ENCODE results near the gene PGD.
A peak's percentile ranks its signal among the peaks of the same experiment; 100 is the strongest.
"Not testable (repeated sequence)": the region's sequence is repeated elsewhere in the genome, so short reads cannot be mapped to it uniquely, and the experiment has no call there.

Gene PGD

GRCh38 chr1:10398278-10398733, 558 bp upstream of the PGD start:
- no peak for FAIRE-seq

GRCh38 chr1:10399444-10399941, 629 bp downstream of the PGD start:
- DNase-seq (ENCODE audit: insufficient read length, low spot score): no peak

More at GRCh38 chr1:10398278-10398733, 558 bp upstream of the PGD start:
- no peak for DNase-seq (ENCODE audit: insufficient read length, low spot score)

GRCh38 chr1:10400013-10400412, 1.1 kb downstream of the PGD start:
- FAIRE-seq: no peak

More at GRCh38 chr1:10399444-10399941, 629 bp downstream of the PGD start:
- no peak for FAIRE-seq

GRCh38 chr1:10401281-10401680, 2.4 kb downstream of the PGD start:
- DNase-seq (ENCODE audit: insufficient read length, low spot score): no peak
- FAIRE-seq: no peak

More at GRCh38 chr1:10400013-10400412, 1.1 kb downstream of the PGD start:
- DNase-seq (ENCODE audit: insufficient read length, low spot score): no peak

- FAIRE-seq (no peak), DNase-seq (ENCODE audit: insufficient read length, low spot score) (no peak)
Observed at GRCh38 chr1:10402729-10403274, 3.9 kb downstream of the PGD start.

- FAIRE-seq: no peak
Observed at GRCh38 chr1:10407201-10407600, 8.3 kb downstream of the PGD start.

GRCh38 chr1:10415211-10415930, 16.5 kb downstream of the PGD start:
- DNase-seq (ENCODE audit: insufficient read length, low spot score) (no peak), FAIRE-seq (no peak)

More at GRCh38 chr1:10407201-10407600, 8.3 kb downstream of the PGD start:
- DNase-seq (ENCODE audit: insufficient read length, low spot score): no peak

- not testable (repeated sequence) for FAIRE-seq; DNase-seq (ENCODE audit: insufficient read length, low spot score)
Observed at GRCh38 chr1:10415967-10416366, 17.1 kb downstream of the PGD start.

- FAIRE-seq; DNase-seq (ENCODE audit: insufficient read length, low spot score): not testable (repeated sequence)
Observed at GRCh38 chr1:10418741-10419140, 19.9 kb downstream of the PGD start.

GRCh38 chr1:10419351-10419750, 20.5 kb downstream of the PGD start:
- no peak for DNase-seq (ENCODE audit: insufficient read length, low spot score)
- no peak for FAIRE-seq

GRCh38 chr1:10421637-10422036, 22.8 kb downstream of the PGD start:
- FAIRE-seq (no peak), DNase-seq (ENCODE audit: insufficient read length, low spot score) (no peak)

GRCh38 chr1:10424034-10424433, 25.2 kb downstream of the PGD start:
- FAIRE-seq (no peak), DNase-seq (ENCODE audit: insufficient read length, low spot score) (no peak)

- no peak for FAIRE-seq
Observed at GRCh38 chr1:10424651-10425050, 25.8 kb downstream of the PGD start.

GRCh38 chr1:10425826-10426534, 27.1 kb downstream of the PGD start:
- not testable (repeated sequence) for DNase-seq (ENCODE audit: insufficient read length, low spot score); FAIRE-seq

More at GRCh38 chr1:10424651-10425050, 25.8 kb downstream of the PGD start:
- DNase-seq (ENCODE audit: insufficient read length, low spot score): no peak

GRCh38 chr1:10426535-10426848, 27.6 kb downstream of the PGD start:
- FAIRE-seq: not testable (repeated sequence)

GRCh38 chr1:10428984-10429383, 30.1 kb downstream of the PGD start:
- FAIRE-seq: no peak

More at GRCh38 chr1:10426535-10426848, 27.6 kb downstream of the PGD start:
- not testable (repeated sequence) for DNase-seq (ENCODE audit: insufficient read length, low spot score)

GRCh38 chr1:10429868-10430215, 31.0 kb downstream of the PGD start:
- FAIRE-seq (no peak), DNase-seq (ENCODE audit: insufficient read length, low spot score) (no peak)

More at GRCh38 chr1:10428984-10429383, 30.1 kb downstream of the PGD start:
- DNase-seq (ENCODE audit: insufficient read length, low spot score): no peak

GRCh38 chr1:10430216-10431069, 31.6 kb downstream of the PGD start, which contains the start of gene CENPS:
TSS of gene CENPS (plus strand) at chr1:10430433. CDS start at chr1:10430518, 85 bp downstream.
- no peak for FAIRE-seq
- peak; percentile 93 for DNase-seq (ENCODE audit: insufficient read length, low spot score)

- DNase-seq (ENCODE audit: insufficient read length, low spot score): no peak
- no peak for FAIRE-seq
Observed at GRCh38 chr1:10431070-10431730, 32.3 kb downstream of the PGD start.

Data from GM19239 (cell line).